HepG2 (cell line): ENCODE data around the gene EPPIN.

Experiments used
- CTCF ChIP-seq: sonication (generic); formaldehyde crosslinking; IDR thresholded peaks from 2 replicates; pipeline ENCODE4 v1.5.0; 2020; ENCODE audit warnings: mild to moderate bottlenecking, missing genetic modification reagents, moderate library complexity
- EHMT2 ChIP-seq: fragments of 200-600 bp; sonication (generic); IDR thresholded peaks from 2 replicates; pipeline ENCODE4 v1.7.0; 2017; ENCODE audit warnings: antibody characterized with exemption, low read depth, low read length, borderline replicate concordance
- FOXJ3 ChIP-seq: sonication (generic); formaldehyde crosslinking; IDR thresholded peaks from 2 replicates; pipeline ENCODE4 v1.4.0; 2020; ENCODE audit warnings: missing genetic modification reagents, mild to moderate bottlenecking, borderline replicate concordance
- MZF1 ChIP-seq: sonication (generic); formaldehyde crosslinking; IDR thresholded peaks from 2 replicates; pipeline ENCODE4 v1.8.1; 2023; ENCODE audit warnings: mild to moderate bottlenecking, missing genetic modification reagents, borderline replicate concordance
- NBN ChIP-seq: fragments of 450-650 bp; conservative IDR thresholded peaks from 2 replicates; pipeline ENCODE4 v1.6.1; 2017
- NFATC3 ChIP-seq: sonication (generic); formaldehyde crosslinking; IDR thresholded peaks from 2 replicates; pipeline ENCODE4 v1.5.1; 2020; ENCODE audit warnings: mild to moderate bottlenecking, missing genetic modification reagents
- NR2C2 ChIP-seq: sonication (generic); formaldehyde crosslinking; IDR thresholded peaks from 2 replicates; pipeline ENCODE4 v1.4.0; 2020; ENCODE audit warnings: missing genetic modification reagents, mild to moderate bottlenecking, moderate library complexity, borderline replicate concordance
- POLR2A ChIP-seq, 2 experiments: IDR thresholded peaks; 2 replicates each; pipeline ENCODE4 v1.6.1; 2011; ENCODE audit warnings: low read depth in 2 of 2, low read length in 2 of 2, mild to moderate bottlenecking in 1 of 2, moderate library complexity in 1 of 2; ENCODE audit not compliant: insufficient read depth in 1 of 2
- RFX5 ChIP-seq: IDR thresholded peaks from 2 replicates; pipeline ENCODE4 v1.6.1; 2011; ENCODE audit warnings: low read depth, low read length, improper control_type of control experiment
- SMC3 ChIP-seq: IDR thresholded peaks from 2 replicates; pipeline ENCODE4 v1.6.1; 2011; ENCODE audit warnings: low read length, improper control_type of control experiment
- ZFP36 ChIP-seq: fragments of 150-350 bp; IDR thresholded peaks from 2 replicates; pipeline ENCODE4 v1.6.1; 2018; ENCODE audit warnings: borderline replicate concordance, low read length, low read depth; ENCODE audit not compliant: partially characterized antibody
- ZNF256 ChIP-seq: sonication (generic); formaldehyde crosslinking; conservative IDR thresholded peaks from 2 replicates; pipeline ENCODE4 v1.4.0; 2020; ENCODE audit warnings: missing genetic modification reagents
- ZNF292 ChIP-seq: sonication (generic); formaldehyde crosslinking; IDR thresholded peaks from 2 replicates; pipeline ENCODE4 v1.8.1; 2022; ENCODE audit warnings: mild to moderate bottlenecking, low read depth, missing genetic modification reagents, borderline replicate concordance
- ZNF746 ChIP-seq: sonication (generic); formaldehyde crosslinking; IDR thresholded peaks from 2 replicates; pipeline ENCODE4 v1.8.0; 2022; ENCODE audit warnings: mild to moderate bottlenecking, missing genetic modification reagents

GRCh38 chr20:45538209-45538799, 8.9 kb downstream of the EPPIN start:
- TF ChIP-seq ZNF256 (CRISPR knock-in tag) (no peak), ZFP36 (no peak), NR2C2 (CRISPR knock-in tag) (no peak), NFATC3 (CRISPR knock-in tag) (no peak), MZF1 (CRISPR knock-in tag) (no peak), RFX5 (no peak), FOXJ3 (CRISPR knock-in tag) (no peak), NBN (no peak), ZNF746 (no peak), ZNF292 (CRISPR knock-in tag) (no peak), POLR2A (IDR thresholded peaks at IDR 0.05; ENCODE audit: insufficient read depth in 1 of 2, low read depth in 2 of 2, low read length in 2 of 2) (no peak), CTCF (CRISPR knock-in tag) (no peak), SMC3 (no peak), EHMT2 (no peak)
